GM19395 (cell line): Measurements from ENCODE around the gene BTK.

Experiments used
- ATAC-seq: cut with Tn5 transposase; IDR thresholded peaks from one replicate; pipeline ENCODE4 v1.9.1; 2021; ENCODE audit warnings: mild to moderate bottlenecking, moderate library complexity; ENCODE audit not compliant: unreplicated experiment

The BTK gene

GRCh38 chrX:101385795-101386541, at the start of gene BTK:
Gene BTK (minus strand): TSS chrX:101386191. CDS start chrX:101375284, 10,907 bp downstream.
- ATAC-seq = peak; percentile 68

- ATAC-seq = peak; percentile 96
Measured at GRCh38 chrX:101430457-101431078, 44.6 kb upstream of the BTK start.

GRCh38 chrX:101429934-101430333, 43.9 kb upstream of the BTK start:
- peak; percentile 57 for ATAC-seq

- no peak for ATAC-seq
Measured at GRCh38 chrX:101427954-101428353, 42.0 kb upstream of the BTK start.

GRCh38 chrX:101419489-101419888, 33.5 kb upstream of the BTK start:
- no peak for ATAC-seq

- ATAC-seq = peak; percentile 48
Measured at GRCh38 chrX:101417981-101418841, 32.2 kb upstream of the BTK start.

GRCh38 chrX:101417190-101417589, 31.2 kb upstream of the BTK start:
- no peak for ATAC-seq

- no peak for ATAC-seq
Measured at GRCh38 chrX:101416691-101417090, 30.7 kb upstream of the BTK start.

GRCh38 chrX:101415180-101416145, 29.5 kb upstream of the BTK start:
- ATAC-seq = peak; percentile 74

GRCh38 chrX:101411984-101412383, 26.0 kb upstream of the BTK start:
- ATAC-seq = no peak

GRCh38 chrX:101410461-101410860, 24.5 kb upstream of the BTK start:
- ATAC-seq = no peak

- ATAC-seq = no peak
Measured at GRCh38 chrX:101409043-101409442, 23.1 kb upstream of the BTK start.

- peak; percentile 27 for ATAC-seq
Measured at GRCh38 chrX:101408532-101408841, 22.5 kb upstream of the BTK start.

GRCh38 chrX:101407748-101408531, 21.9 kb upstream of the BTK start, which contains the start of the genes GLA and HNRNPH2:
Gene GLA (minus strand): TSS chrX:101407925. CDS start chrX:101407903, 22 bp downstream.
Gene HNRNPH2 (plus strand): TSS chrX:101408222. CDS start chrX:101411989, 3,767 bp downstream.
- ATAC-seq = peak; percentile 95

GRCh38 chrX:101407167-101407747, 21.3 kb upstream of the BTK start:
- no peak for ATAC-seq

GRCh38 chrX:101399825-101400224, 13.8 kb upstream of the BTK start:
- ATAC-seq = no peak

- no peak for ATAC-seq
Measured at GRCh38 chrX:101398694-101399093, 12.7 kb upstream of the BTK start.

GRCh38 chrX:101397779-101398178, 11.8 kb upstream of the BTK start:
- no peak for ATAC-seq

- ATAC-seq = no peak
Measured at GRCh38 chrX:101395789-101396188, 9.8 kb upstream of the BTK start.
